ENCODE results near the gene TMPRSS3.

The TMPRSS3 gene

GRCh38 chr21:42365770-42366169 lies 30.1 kb downstream of the TMPRSS3 start:
- H3K27me3 ChIP-seq (ENCODE audit: insufficient read depth, low read depth, severe bottlenecking), result no peaks in the 10 kb centered on the region
- peak overlapping the region; percentile 44 for H3K4me3 ChIP-seq (ENCODE audit: low read depth, low read length)
- no peak for DNase-seq
- no peaks in the 10 kb centered on the region for H3K9me3 ChIP-seq (ENCODE audit: severe bottlenecking)
- no peak for TF ChIP-seq CTCF (IDR thresholded peaks at IDR 0.05; ENCODE audit: low read depth, low read length)
- peak overlapping the region; percentile 98 for H3K27ac ChIP-seq
- H3K36me3 ChIP-seq, result no peaks in the 10 kb centered on the region

GRCh38 chr21:42364304-42364865 lies 31.5 kb downstream of the TMPRSS3 start:
- H3K9me3 ChIP-seq (ENCODE audit: severe bottlenecking), result peaks cover 7% of the 10 kb centered on the region
- H3K27me3 ChIP-seq (ENCODE audit: insufficient read depth, low read depth, severe bottlenecking), result no peaks in the 10 kb centered on the region
- peak overlapping the region; percentile 44 for H3K4me3 ChIP-seq (ENCODE audit: low read depth, low read length)
- DNase-seq, result peak; percentile 80
- H3K36me3 ChIP-seq, result no peaks in the 10 kb centered on the region
- no peak for TF ChIP-seq CTCF (IDR thresholded peaks at IDR 0.05; ENCODE audit: low read depth, low read length)
- H3K27ac ChIP-seq, result peak overlapping the region; percentile 98

- Histone ChIP-seq H3K36me3 (no peaks in the 10 kb centered on the region), H3K9me3 (ENCODE audit: severe bottlenecking) (peaks cover 7% of the 10 kb centered on the region), H3K27me3 (ENCODE audit: insufficient read depth, low read depth, severe bottlenecking) (no peaks in the 10 kb centered on the region), H3K27ac (no peak overlapping the region), H3K4me3 (ENCODE audit: low read depth, low read length) (no peak overlapping the region)
- no peak for TF ChIP-seq CTCF (IDR thresholded peaks at IDR 0.05; ENCODE audit: low read depth, low read length)
- DNase-seq, result no peak
These were observed 32.5 kb downstream of the TMPRSS3 start for GRCh38 chr21:42363312-42363711.

- no peak for TF ChIP-seq CTCF (IDR thresholded peaks at IDR 0.05; ENCODE audit: low read depth, low read length)
- peak overlapping the region; percentile 31; the same call in 1 of the 2 replicates for H3K27ac ChIP-seq
These were observed 33.2 kb downstream of the TMPRSS3 start for GRCh38 chr21:42362700-42363099.

GRCh38 chr21:42362198-42362597 lies 33.7 kb downstream of the TMPRSS3 start:
- Histone ChIP-seq H3K36me3 (no peaks in the 10 kb centered on the region), H3K4me3 (ENCODE audit: low read depth, low read length) (no peak overlapping the region), H3K27me3 (ENCODE audit: insufficient read depth, low read depth, severe bottlenecking) (no peaks in the 10 kb centered on the region), H3K27ac (peak overlapping the region; percentile 31), H3K9me3 (ENCODE audit: severe bottlenecking) (peaks cover 7% of the 10 kb centered on the region)
- no peak for DNase-seq
- no peak for TF ChIP-seq CTCF (IDR thresholded peaks at IDR 0.05; ENCODE audit: low read depth, low read length)

More at GRCh38 chr21:42362700-42363099, 33.2 kb downstream of the TMPRSS3 start:
- Histone ChIP-seq H3K27me3 (ENCODE audit: insufficient read depth, low read depth, severe bottlenecking) (no peaks in the 10 kb centered on the region), H3K9me3 (ENCODE audit: severe bottlenecking) (peaks cover 7% of the 10 kb centered on the region), H3K4me3 (ENCODE audit: low read depth, low read length) (no peak overlapping the region), H3K36me3 (no peaks in the 10 kb centered on the region)
- no peak for DNase-seq

- no peak for TF ChIP-seq CTCF (IDR thresholded peaks at IDR 0.05; ENCODE audit: low read depth, low read length)
- H3K4me3 ChIP-seq (ENCODE audit: low read depth, low read length), result no peak overlapping the region
- H3K36me3 ChIP-seq, result no peaks in the 10 kb centered on the region
- peak overlapping the region; percentile 52 for H3K27ac ChIP-seq
- no peaks in the 10 kb centered on the region for H3K27me3 ChIP-seq (ENCODE audit: insufficient read depth, low read depth, severe bottlenecking)
- peak; percentile 72 for DNase-seq
- peaks cover 10% of the 10 kb centered on the region for H3K9me3 ChIP-seq (ENCODE audit: severe bottlenecking)
These were observed 34.6 kb downstream of the TMPRSS3 start for GRCh38 chr21:42361286-42361685.

Measured in WERI-Rb-1 (cell line).